AG04450 (cell line): ENCODE data around the gene ATN1. TPM values are rescaled to one million over a fixed set of nuclear protein-coding genes. Genes with fewer than 3 reads are reported as not detected.

Experiments used
- CTCF ChIA-PET: fragments of 300-600, 350-600 bp; formaldehyde crosslinking; extraction: SDS; loops from one replicate; lab custom pipeline; 2022; ENCODE audit warnings: antibody characterized with exemption, inconsistent platforms; lab: Charles Lee
- POLR2A ChIA-PET: fragments of 350-600 bp; formaldehyde crosslinking; extraction: SDS; loops from one replicate; lab custom pipeline; 2021; ENCODE audit warnings: antibody characterized with exemption, inconsistent platforms; lab: Yijun Ruan, JAX
- DNase-seq: peaks from one replicate; pipeline ENCODE4 v3.0.0-alpha.2; 2011; ENCODE audit warnings: low read depth, low spot score
- H3K27ac ChIP-seq: one replicate; pipeline ENCODE4 v1.5.1; 2012; ENCODE audit warnings: low read depth, low read length, control low read depth
- H3K27me3 ChIP-seq: one replicate; pipeline ENCODE4 v1.6.0; 2012; ENCODE audit warnings: low read length; ENCODE audit not compliant: control insufficient read depth, insufficient read depth
- H3K4me3 ChIP-seq: 2 replicates; pipeline ENCODE4 v1.5.1; 2011; ENCODE audit warnings: mild to moderate bottlenecking, low read depth, low read length, control low read depth
- H3K9me3 ChIP-seq: 2 replicates; pipeline ENCODE4 v1.5.1; 2012; ENCODE audit warnings: low read length; ENCODE audit not compliant: control insufficient read depth, insufficient read depth
- polyA plus RNA-seq: library from polyadenylated mRNA; depleted of rRNA; stranded (reverse); fragments of >200 nt; gene quantifications from 2 replicates; pipeline ENCODE4 v1.2.3, GENCODE V29; 2011; rRNA removed
- small RNA-seq: library from RNA; depleted of rRNA; stranded (forward); fragments of <200 nt; gene quantifications from one replicate; pipeline ENCODE3, GENCODE V24; 2012; ENCODE audit warnings: low read depth; ENCODE audit not compliant: insufficient read length
- TF ChIP-seq, protein P1 (sequence below): IDR thresholded peaks from 2 replicates; pipeline ENCODE4 v1.5.1; 2011; ENCODE audit warnings: low read depth, low read length, control low read depth, inconsistent platforms

The ATN1 gene
- polyA plus RNA-seq, 1 experiment: 11.2 TPM

DNA sequence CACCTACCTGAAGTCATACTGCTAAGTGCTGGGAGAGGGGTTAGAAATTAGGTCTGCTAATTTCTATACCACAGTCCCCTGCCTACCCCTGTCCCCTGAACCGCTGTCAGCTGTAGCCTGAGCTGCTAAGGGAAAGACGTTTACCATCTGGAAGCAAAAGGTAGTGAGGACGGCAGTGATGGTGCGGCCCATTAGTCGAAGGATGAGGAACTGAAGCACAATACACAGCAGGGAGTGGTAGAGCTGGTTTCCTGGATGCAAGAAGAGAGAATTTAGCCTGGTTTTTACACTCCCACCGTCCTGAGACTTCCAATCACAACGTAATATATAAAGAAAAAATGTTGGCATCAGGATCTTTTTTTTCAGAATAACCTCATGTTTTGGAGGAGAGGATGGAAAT, 54.8 kb downstream of the ATN1 start:
- H3K27ac ChIP-seq: peak overlapping the region; percentile 21
- DNase-seq: no peak
- no peak overlapping the region for H3K4me3 ChIP-seq
- CTCF ChIA-PET: no interaction called here
- H3K27me3 ChIP-seq: no peaks in the 10 kb centered on the region
- POLR2A ChIA-PET: no interaction called here
- TF ChIP-seq, protein P1, sequence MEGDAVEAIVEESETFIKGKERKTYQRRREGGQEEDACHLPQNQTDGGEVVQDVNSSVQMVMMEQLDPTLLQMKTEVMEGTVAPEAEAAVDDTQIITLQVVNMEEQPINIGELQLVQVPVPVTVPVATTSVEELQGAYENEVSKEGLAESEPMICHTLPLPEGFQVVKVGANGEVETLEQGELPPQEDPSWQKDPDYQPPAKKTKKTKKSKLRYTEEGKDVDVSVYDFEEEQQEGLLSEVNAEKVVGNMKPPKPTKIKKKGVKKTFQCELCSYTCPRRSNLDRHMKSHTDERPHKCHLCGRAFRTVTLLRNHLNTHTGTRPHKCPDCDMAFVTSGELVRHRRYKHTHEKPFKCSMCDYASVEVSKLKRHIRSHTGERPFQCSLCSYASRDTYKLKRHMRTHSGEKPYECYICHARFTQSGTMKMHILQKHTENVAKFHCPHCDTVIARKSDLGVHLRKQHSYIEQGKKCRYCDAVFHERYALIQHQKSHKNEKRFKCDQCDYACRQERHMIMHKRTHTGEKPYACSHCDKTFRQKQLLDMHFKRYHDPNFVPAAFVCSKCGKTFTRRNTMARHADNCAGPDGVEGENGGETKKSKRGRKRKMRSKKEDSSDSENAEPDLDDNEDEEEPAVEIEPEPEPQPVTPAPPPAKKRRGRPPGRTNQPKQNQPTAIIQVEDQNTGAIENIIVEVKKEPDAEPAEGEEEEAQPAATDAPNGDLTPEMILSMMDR: no peak
- no peaks in the 10 kb centered on the region for H3K9me3 ChIP-seq

DNA sequence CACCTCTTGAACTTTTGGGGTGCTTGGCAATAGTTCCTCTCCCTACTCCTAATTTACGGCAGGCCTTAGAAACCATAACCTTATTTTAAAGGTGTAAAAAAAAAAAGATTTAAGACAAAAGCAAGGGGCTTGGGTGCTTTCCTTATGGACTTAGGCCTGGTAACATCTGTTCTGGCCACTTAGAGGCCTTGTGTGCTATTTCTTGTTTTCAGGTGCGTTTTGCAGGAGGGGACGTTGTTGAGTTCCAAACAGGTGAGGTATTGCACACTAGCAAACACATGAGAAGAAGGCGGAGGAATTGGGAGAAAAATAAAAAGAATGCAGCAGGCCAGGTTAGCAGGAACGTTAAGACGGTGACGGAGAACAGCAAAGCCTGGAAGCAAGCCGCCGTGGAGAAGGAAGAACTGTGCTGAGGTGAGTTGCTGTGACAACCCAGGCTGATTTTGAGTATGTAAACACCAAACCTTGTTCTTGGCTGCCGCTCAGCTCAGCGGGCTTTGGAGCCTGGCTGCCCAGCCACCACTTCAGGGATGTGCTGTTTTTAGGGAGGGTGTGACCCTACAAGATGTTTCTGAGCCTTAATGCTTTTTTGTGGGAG, 60.3 kb downstream of the ATN1 start:
- DNase-seq: no peak
- CTCF ChIA-PET: no interaction called here
- POLR2A ChIA-PET: no interaction called here
- no peaks in the 10 kb centered on the region for H3K27me3 ChIP-seq
- TF ChIP-seq, protein P1: no peak
- H3K9me3 ChIP-seq: no peaks in the 10 kb centered on the region
- no peak overlapping the region for H3K4me3 ChIP-seq
- no peak overlapping the region for H3K27ac ChIP-seq

Small RNA genes within 50 kb of the gene (small RNA-seq; reads per million reads assigned to genes)
- gene MIR141 (42.2 reads per million, percentile 84 among the genes with 10 or more reads in this experiment), gene MIR200C (4.6 reads per million, percentile 46 among the genes with 10 or more reads in this experiment), gene RNU7-1 (not detected), gene SCARNA12 (not detected)

Other genes starting within 250 kb of the ATN1 start
- 39.3 and 44.3 TPM in 2 replicates for gene ZNF384, start 238.6 kb upstream of the ATN1 start, polyA plus RNA-seq
- gene PIANP, start 227.1 kb upstream of the ATN1 start, polyA plus RNA-seq: 1.2 and 2.2 TPM in 2 replicates
- 93.2 and 104 TPM in 2 replicates for gene COPS7A, start 203.9 kb upstream of the ATN1 start, polyA plus RNA-seq
- 241 and 263 TPM in 2 replicates for gene MLF2, start 174.8 kb upstream of the ATN1 start, polyA plus RNA-seq
- gene PTMS, start 161.6 kb upstream of the ATN1 start, polyA plus RNA-seq: 155 and 170 TPM in 2 replicates
- 0.11 and 0.33 TPM in 2 replicates for gene LAG3, start 155.4 kb upstream of the ATN1 start, polyA plus RNA-seq
- 24.8 and 24.9 TPM in 2 replicates for gene CD4, start 138.4 kb upstream of the ATN1 start, polyA plus RNA-seq
- gene GPR162, start 106.1 kb upstream of the ATN1 start, polyA plus RNA-seq: 5.2 and 7.6 TPM in 2 replicates
- gene P3H3, start 99.6 kb upstream of the ATN1 start, polyA plus RNA-seq: 45.5 and 65.3 TPM in 2 replicates
- 3.4 and 3.6 TPM in 2 replicates for gene GNB3, start 87.0 kb upstream of the ATN1 start, polyA plus RNA-seq
- gene CDCA3, start 76.7 kb upstream of the ATN1 start, polyA plus RNA-seq: 11.6 and 12.5 TPM in 2 replicates
- gene USP5, start 75.8 kb upstream of the ATN1 start, polyA plus RNA-seq: 47.1 and 54.8 TPM in 2 replicates
- 1,246 and 1,347 TPM in 2 replicates for gene TPI1, start 60.4 kb upstream of the ATN1 start, polyA plus RNA-seq
- 2.6 and 3.7 TPM in 2 replicates for gene SPSB2, start 54.7 kb upstream of the ATN1 start, polyA plus RNA-seq
- gene LRRC23, start 23.1 kb upstream of the ATN1 start, polyA plus RNA-seq: 10.4 and 10.6 TPM in 2 replicates
- gene ENO2, start 13.4 kb upstream of the ATN1 start, polyA plus RNA-seq: 25.4 and 27.5 TPM in 2 replicates
- not detected in 2 replicates for gene RNU7-1, start 15.9 kb downstream of the ATN1 start, polyA plus RNA-seq
- gene C12orf57, start 16.1 kb downstream of the ATN1 start, polyA plus RNA-seq: 359 and 425 TPM in 2 replicates
- 0.07 and 0.10 TPM in 2 replicates for gene PTPN6, start 23.4 kb downstream of the ATN1 start, polyA plus RNA-seq
- 242 and 255 TPM in 2 replicates for gene PHB2, start 42.7 kb downstream of the ATN1 start, polyA plus RNA-seq
- gene EMG1, start 43.0 kb downstream of the ATN1 start, polyA plus RNA-seq: 46.1 and 47.8 TPM in 2 replicates
- gene LPCAT3, start 90.5 kb downstream of the ATN1 start, polyA plus RNA-seq: 36.0 and 37.6 TPM in 2 replicates
- gene C1S, start 132.8 kb downstream of the ATN1 start, polyA plus RNA-seq: 406 and 458 TPM in 2 replicates
- gene C1R, start 164.5 kb downstream of the ATN1 start, polyA plus RNA-seq: 617 and 795 TPM in 2 replicates
- 45.3 and 58.7 TPM in 2 replicates for gene C1RL, start 181.3 kb downstream of the ATN1 start, polyA plus RNA-seq
- 0.25 and 0.36 TPM in 2 replicates for gene RBP5, start 200.9 kb downstream of the ATN1 start, polyA plus RNA-seq
- gene CLSTN3, start 202.4 kb downstream of the ATN1 start, polyA plus RNA-seq: 22.3 and 25.3 TPM in 2 replicates